MM.1S (cell line): ENCODE results near the gene TEX28.

Experiments
- EZH2 ChIP-seq: fragments of 300-600 bp; sonication (generic); optimal IDR thresholded peaks from 2 replicates; pipeline ENCODE3; 2017; ENCODE audit warnings: low read depth, mild to moderate bottlenecking, antibody characterized with exemption, low read length, mixed read lengths
- EZH2phosphoT487 ChIP-seq: fragments of 300-600 bp; sonication (generic); IDR thresholded peaks from 2 replicates; pipeline ENCODE4 v1.6.1; 2018; ENCODE audit warnings: antibody characterized with exemption, low read length
- TF ChIP-seq, protein P1 (sequence below): fragments of 300-600 bp; sonication (generic); IDR thresholded peaks from 2 replicates; pipeline ENCODE4 v1.5.1; 2016; ENCODE audit warnings: antibody characterized with exemption, low read length, mixed read lengths

DNA sequence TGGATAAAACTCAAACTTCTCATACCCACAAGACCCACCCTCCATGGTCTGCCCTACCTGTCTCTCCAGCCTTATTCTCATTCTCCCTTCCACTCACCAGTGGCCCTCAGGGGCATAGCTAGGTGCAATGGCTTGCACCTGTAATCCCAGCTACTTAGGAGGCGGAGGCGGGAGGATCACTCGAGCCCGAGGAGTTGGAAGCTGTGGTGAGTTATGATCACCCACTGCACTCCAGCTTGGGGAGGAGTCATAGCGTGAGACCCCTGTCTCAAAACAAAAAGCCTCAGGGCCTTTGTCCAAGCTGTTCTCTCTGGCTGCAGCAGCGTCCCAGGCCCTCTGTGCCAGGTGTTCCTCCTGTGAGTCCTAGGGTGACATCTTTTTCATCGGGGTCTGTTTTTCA is 17.2 kb upstream of the TEX28 start:
- TF ChIP-seq, protein P1, sequence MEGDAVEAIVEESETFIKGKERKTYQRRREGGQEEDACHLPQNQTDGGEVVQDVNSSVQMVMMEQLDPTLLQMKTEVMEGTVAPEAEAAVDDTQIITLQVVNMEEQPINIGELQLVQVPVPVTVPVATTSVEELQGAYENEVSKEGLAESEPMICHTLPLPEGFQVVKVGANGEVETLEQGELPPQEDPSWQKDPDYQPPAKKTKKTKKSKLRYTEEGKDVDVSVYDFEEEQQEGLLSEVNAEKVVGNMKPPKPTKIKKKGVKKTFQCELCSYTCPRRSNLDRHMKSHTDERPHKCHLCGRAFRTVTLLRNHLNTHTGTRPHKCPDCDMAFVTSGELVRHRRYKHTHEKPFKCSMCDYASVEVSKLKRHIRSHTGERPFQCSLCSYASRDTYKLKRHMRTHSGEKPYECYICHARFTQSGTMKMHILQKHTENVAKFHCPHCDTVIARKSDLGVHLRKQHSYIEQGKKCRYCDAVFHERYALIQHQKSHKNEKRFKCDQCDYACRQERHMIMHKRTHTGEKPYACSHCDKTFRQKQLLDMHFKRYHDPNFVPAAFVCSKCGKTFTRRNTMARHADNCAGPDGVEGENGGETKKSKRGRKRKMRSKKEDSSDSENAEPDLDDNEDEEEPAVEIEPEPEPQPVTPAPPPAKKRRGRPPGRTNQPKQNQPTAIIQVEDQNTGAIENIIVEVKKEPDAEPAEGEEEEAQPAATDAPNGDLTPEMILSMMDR, result no peak
- TF ChIP-seq EZH2phosphoT487 (no peak), EZH2 (no peak)
